Testis (tissue), 2 donors: ENCODE results near the gene CPNE9.

Experiments used
- POLR2A ChIP-seq: fragments of 450-650 bp; IDR thresholded peaks from one replicate; pipeline ENCODE4 v1.6.1; 2017; ENCODE audit warnings: antibody characterized with exemption, mild to moderate bottlenecking, moderate library complexity
- TF ChIP-seq, protein P1 (sequence below), 3 experiments: fragments of 450-650 bp in 2 of 3; fragments of 200-600 bp in 1 of 3; sonication (generic) in 1 of 3; IDR thresholded peaks; one replicate each; pipeline ENCODE4 v1.5.1; 2016 to 2019; ENCODE audit warnings: antibody characterized with exemption in 3 of 3, mild to moderate bottlenecking in 2 of 3, moderate library complexity in 1 of 3

DNA sequence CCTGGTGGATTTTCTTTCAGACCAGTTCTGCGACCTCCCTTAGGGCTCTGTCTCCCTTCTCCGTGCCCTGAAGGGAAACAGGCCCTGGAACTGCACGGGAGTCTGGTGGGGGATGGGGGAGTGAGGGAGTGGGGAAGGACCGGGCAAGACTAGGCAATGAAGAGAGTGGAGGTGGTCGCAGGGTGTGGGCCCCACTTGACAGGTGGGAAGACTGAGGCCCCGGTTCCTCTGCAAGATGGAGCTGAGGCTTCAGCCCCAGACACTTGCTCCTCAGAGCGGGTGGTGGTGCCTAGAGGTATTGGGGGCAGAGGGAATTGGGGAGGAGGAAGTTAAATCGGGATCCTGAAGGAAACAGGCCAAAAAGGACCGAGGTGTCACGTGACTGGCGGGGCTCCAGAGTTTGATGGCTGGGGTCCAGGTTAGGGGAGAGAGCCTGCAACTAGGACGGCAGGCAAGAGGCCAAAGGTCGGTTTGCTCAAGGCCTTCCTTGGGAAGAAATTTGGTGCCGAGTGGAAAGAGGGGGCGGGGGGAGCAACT lies 66.7 kb downstream of the CPNE9 start:
- TF ChIP-seq, protein P1, sequence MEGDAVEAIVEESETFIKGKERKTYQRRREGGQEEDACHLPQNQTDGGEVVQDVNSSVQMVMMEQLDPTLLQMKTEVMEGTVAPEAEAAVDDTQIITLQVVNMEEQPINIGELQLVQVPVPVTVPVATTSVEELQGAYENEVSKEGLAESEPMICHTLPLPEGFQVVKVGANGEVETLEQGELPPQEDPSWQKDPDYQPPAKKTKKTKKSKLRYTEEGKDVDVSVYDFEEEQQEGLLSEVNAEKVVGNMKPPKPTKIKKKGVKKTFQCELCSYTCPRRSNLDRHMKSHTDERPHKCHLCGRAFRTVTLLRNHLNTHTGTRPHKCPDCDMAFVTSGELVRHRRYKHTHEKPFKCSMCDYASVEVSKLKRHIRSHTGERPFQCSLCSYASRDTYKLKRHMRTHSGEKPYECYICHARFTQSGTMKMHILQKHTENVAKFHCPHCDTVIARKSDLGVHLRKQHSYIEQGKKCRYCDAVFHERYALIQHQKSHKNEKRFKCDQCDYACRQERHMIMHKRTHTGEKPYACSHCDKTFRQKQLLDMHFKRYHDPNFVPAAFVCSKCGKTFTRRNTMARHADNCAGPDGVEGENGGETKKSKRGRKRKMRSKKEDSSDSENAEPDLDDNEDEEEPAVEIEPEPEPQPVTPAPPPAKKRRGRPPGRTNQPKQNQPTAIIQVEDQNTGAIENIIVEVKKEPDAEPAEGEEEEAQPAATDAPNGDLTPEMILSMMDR (IDR thresholded peaks at IDR 0.05): no peak
- no peak for TF ChIP-seq POLR2A
